HEK293T (cell line): Measurements from ENCODE around the gene PRELID3B.

ENCODE experiments used
- CTCF ChIA-PET: fragments of 350-600 bp; formaldehyde crosslinking; extraction: SDS; loops from one replicate; lab custom pipeline; 2021; ENCODE audit warnings: antibody characterized with exemption, inconsistent platforms; lab: Yijun Ruan, JAX
- POLR2A ChIA-PET: fragments of 350-600 bp; formaldehyde crosslinking; extraction: SDS; loops from one replicate; lab custom pipeline; 2020; ENCODE audit warnings: antibody characterized with exemption, inconsistent platforms; lab: Yijun Ruan, JAX
- DNase-seq: peaks from one replicate; pipeline ENCODE4 v3.0.0; 2012; ENCODE audit warnings: mixed read lengths; ENCODE audit errors: extremely low spot score
- ARNT ChIP-seq: fragments of 450-650 bp; IDR thresholded peaks from 2 replicates; pipeline ENCODE4 v1.6.1; 2017; ENCODE audit warnings: mild to moderate bottlenecking
- BHLHE40 ChIP-seq: fragments of 450-650 bp; IDR thresholded peaks from 2 replicates; pipeline ENCODE4 v1.6.1; 2016; ENCODE audit warnings: mild to moderate bottlenecking, moderate library complexity, borderline replicate concordance
- CTBP1 ChIP-seq: fragments of 450-650 bp; IDR thresholded peaks from 2 replicates; pipeline ENCODE4 v1.6.1; 2016; ENCODE audit warnings: borderline replicate concordance
- ELF4 ChIP-seq: fragments of 450-650 bp; IDR thresholded peaks from 2 replicates; pipeline ENCODE4 v1.6.1; 2017; ENCODE audit warnings: antibody characterized with exemption
- FOXA1 ChIP-seq: fragments of 450-650 bp; IDR thresholded peaks from 2 replicates; pipeline ENCODE4 v1.6.1; 2016; ENCODE audit warnings: mild to moderate bottlenecking
- FOXK2 ChIP-seq: fragments of 450-650 bp; IDR thresholded peaks from 2 replicates; pipeline ENCODE4 v1.6.1; 2016; ENCODE audit warnings: mild to moderate bottlenecking
- FOXM1 ChIP-seq: fragments of 450-650 bp; IDR thresholded peaks from 2 replicates; pipeline ENCODE4 v1.6.1; 2017; ENCODE audit warnings: mild to moderate bottlenecking, borderline replicate concordance
- HDGF ChIP-seq: fragments of 450-650 bp; IDR thresholded peaks from 2 replicates; pipeline ENCODE4 v1.6.1; 2017; ENCODE audit warnings: antibody characterized with exemption, borderline replicate concordance
- L3MBTL2 ChIP-seq: fragments of 450-650 bp; conservative IDR thresholded peaks from 2 replicates; pipeline ENCODE4 v1.6.1; 2016; ENCODE audit warnings: mild to moderate bottlenecking
- LEF1 ChIP-seq: fragments of 450-650 bp; IDR thresholded peaks from 2 replicates; pipeline ENCODE4 v1.6.1; 2017; ENCODE audit warnings: mild to moderate bottlenecking, borderline replicate concordance
- NFRKB ChIP-seq: fragments of 450-650 bp; IDR thresholded peaks from 2 replicates; pipeline ENCODE4 v1.6.1; 2016; ENCODE audit warnings: mild to moderate bottlenecking, moderate library complexity
- SP1 ChIP-seq: fragments of 450-650 bp; IDR thresholded peaks from 2 replicates; pipeline ENCODE4 v1.6.1; 2017
- SUZ12 ChIP-seq: fragments of 450-650 bp; IDR thresholded peaks from 2 replicates; pipeline ENCODE4 v1.6.1; 2016; ENCODE audit warnings: mild to moderate bottlenecking
- TARDBP ChIP-seq: fragments of 450-650 bp; IDR thresholded peaks from 2 replicates; pipeline ENCODE4 v1.6.1; 2016
- ZNF384 ChIP-seq: fragments of 450-650 bp; IDR thresholded peaks from 2 replicates; pipeline ENCODE4 v1.6.1; 2016
- TF ChIP-seq, protein P1 (sequence below): fragments of 450-650 bp; IDR thresholded peaks from 2 replicates; pipeline ENCODE4 v1.6.1; 2016

Gene PRELID3B

DNA sequence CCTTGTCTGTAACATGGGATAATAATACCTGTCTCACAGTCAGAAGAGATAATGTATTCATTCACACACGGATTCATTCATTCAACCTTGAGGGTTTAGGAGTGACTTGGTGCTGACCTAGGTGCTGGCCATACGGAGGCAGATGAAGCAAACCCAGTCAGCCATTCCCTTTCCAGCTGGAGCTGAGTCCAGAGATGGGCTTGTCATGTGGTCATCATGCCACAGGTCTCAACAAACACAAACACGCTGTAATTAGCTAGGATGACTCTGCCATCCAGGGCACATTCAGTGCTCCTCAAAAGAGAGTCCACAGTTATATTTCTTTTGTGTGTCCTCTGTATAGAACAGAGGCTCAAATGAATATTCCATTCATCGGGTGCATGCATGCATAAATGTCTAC lies 19.5 kb upstream of the PRELID3B start:
- POLR2A ChIA-PET = interaction anchor here (0.7 kb wide), 1 partner anchor 19 kb away, joined by 3 read pairs; the partner anchor contains the start of gene PRELID3B
- TF ChIP-seq TARDBP (no peak), L3MBTL2 (no peak), NFRKB (no peak), ARNT (no peak), SP1 (no peak), BHLHE40 (no peak), ZNF384 (no peak), FOXA1 (no peak)
- DNase-seq = no peak
- CTCF ChIA-PET = no interaction called here

- CTCF ChIA-PET = no interaction called here
- no peak for TF ChIP-seq FOXK2
- TF ChIP-seq CTBP1 = no peak
- TF ChIP-seq, protein P1, sequence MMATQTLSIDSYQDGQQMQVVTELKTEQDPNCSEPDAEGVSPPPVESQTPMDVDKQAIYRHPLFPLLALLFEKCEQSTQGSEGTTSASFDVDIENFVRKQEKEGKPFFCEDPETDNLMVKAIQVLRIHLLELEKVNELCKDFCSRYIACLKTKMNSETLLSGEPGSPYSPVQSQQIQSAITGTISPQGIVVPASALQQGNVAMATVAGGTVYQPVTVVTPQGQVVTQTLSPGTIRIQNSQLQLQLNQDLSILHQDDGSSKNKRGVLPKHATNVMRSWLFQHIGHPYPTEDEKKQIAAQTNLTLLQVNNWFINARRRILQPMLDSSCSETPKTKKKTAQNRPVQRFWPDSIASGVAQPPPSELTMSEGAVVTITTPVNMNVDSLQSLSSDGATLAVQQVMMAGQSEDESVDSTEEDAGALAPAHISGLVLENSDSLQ = no peak
- TF ChIP-seq ZNF384 = no peak
- TF ChIP-seq FOXM1 = no peak
- POLR2A ChIA-PET = no interaction called here
- DNase-seq = no peak
These were observed 12.7 kb upstream of the PRELID3B start for GRCh38 chr20:59055302-59055701.

DNA sequence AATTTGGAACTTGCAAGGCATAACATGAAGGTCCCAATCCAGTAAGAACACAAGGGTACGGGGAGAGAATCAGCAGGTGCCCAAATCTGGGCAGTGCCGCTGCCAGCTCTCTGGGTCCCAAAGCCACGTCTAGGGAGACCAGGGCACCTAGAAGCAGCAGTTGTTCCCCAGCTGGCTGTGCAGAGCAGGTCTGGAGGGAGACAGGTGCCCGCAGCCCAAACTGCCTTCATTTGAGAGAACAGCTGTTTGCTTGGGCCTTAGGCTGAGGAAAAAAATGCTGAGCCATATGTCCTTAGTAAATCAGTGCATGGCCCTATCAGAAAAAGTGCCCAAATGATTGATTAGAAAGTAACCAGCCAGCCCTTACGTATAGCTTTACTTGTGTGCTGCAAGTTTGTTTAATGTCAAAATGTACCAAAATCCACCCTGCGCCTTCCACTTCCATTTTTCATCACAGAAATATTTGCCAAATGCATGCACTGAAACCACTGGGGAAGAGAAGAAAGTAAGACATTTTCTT lies 9.1 kb upstream of the PRELID3B start:
- TF ChIP-seq LEF1 (no peak), NFRKB (no peak), SUZ12 (no peak), FOXM1 (no peak), L3MBTL2 (no peak), FOXA1 (no peak), CTBP1 (no peak), TARDBP (no peak), ELF4 (no peak), ZNF384 (no peak), SP1 (no peak), BHLHE40 (no peak)
- ChIA-PET POLR2A (no interaction called here), CTCF (no interaction called here)
- DNase-seq = no peak

GRCh38 chr20:59050437-59050836 lies 7.9 kb upstream of the PRELID3B start:
- no peak for DNase-seq
- no peak for TF ChIP-seq CTBP1
- TF ChIP-seq ELF4 = no peak
- no peak for TF ChIP-seq ARNT
- no peak for TF ChIP-seq SP1
- no peak for TF ChIP-seq HDGF
- no peak for TF ChIP-seq NFRKB
- TF ChIP-seq L3MBTL2 = no peak
- TF ChIP-seq LEF1 = no peak
- ChIA-PET CTCF (no interaction called here), POLR2A (interaction anchor here (1.4 kb wide), 1 partner anchor 10 kb away, joined by 3 read pairs; no protein-coding TSS in a partner anchor)

DNA sequence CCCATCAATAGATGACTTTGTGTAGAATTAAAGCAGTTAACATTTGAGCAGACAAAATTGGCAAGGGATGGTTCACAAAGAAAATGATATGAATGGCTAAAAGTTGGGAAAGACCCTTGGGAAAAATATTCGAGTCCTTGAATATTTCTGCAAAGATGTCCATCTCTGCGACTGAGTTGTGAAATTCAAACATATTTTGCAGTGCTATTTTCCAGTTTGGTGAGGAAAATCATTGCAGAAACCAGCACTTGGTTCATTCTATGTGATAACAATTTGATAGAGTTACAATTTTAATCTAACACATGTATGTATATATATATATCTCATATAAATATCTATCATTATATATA lies 6.1 kb upstream of the PRELID3B start:
- no peak for DNase-seq
- ChIA-PET POLR2A (no interaction called here), CTCF (no interaction called here)
- no peak for TF ChIP-seq HDGF
- TF ChIP-seq FOXA1 = no peak
- no peak for TF ChIP-seq BHLHE40
- no peak for TF ChIP-seq SUZ12
- no peak for TF ChIP-seq NFRKB
- no peak for TF ChIP-seq FOXK2
- TF ChIP-seq SP1 = no peak
- no peak for TF ChIP-seq LEF1
- TF ChIP-seq ARNT = no peak
- no peak for TF ChIP-seq CTBP1
- no peak for TF ChIP-seq FOXM1
- TF ChIP-seq ZNF384 = no peak
- no peak for TF ChIP-seq ELF4
- TF ChIP-seq, protein P1 = no peak
- TF ChIP-seq L3MBTL2 = no peak

DNA sequence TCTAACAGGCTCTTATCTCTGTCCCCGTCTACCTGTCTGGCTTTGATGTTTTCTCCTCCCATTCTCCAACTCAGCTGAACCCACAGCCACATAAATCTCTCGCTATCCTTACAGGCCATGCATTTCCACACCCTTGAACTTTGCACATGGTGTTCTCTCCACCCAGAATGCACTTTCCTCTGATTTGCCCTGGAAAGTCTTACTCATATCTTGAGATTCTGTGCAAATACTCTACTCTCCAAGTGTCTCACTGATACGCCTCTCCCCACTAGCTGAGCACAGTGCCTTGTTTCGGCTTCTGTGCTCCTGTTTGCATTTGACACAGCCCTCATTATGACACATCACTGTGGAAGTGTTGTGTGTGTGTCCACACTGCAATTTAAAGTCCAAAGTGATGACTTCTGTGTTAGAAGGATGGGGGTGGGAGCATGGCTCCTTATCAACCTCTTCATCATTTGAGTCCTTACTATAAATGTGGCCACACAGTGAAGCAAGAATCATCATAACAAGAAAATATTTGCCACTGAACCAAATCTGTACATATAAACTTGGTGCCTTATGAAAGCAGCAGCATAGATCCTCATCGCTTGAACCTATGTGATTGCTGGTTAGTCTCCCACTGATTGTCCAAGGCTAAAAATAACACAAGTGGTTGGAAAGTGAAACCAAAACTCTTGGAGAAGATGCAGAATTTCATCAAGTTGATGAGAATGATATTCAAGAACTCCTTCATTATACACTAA lies 5.5 kb upstream of the PRELID3B start:
- TF ChIP-seq LEF1 (no peak), BHLHE40 (no peak)
- POLR2A ChIA-PET = no interaction called here
- DNase-seq = no peak
- CTCF ChIA-PET = no interaction called here

GRCh38 chr20:59046862-59047261 lies 4.3 kb upstream of the PRELID3B start:
- DNase-seq = no peak
- TF ChIP-seq SP1 (no peak), CTBP1 (no peak), SUZ12 (no peak), NFRKB (no peak), FOXA1 (no peak), ZNF384 (no peak), L3MBTL2 (no peak), ARNT (no peak), HDGF (no peak), LEF1 (no peak), BHLHE40 (no peak), FOXK2 (no peak), ELF4 (no peak), TARDBP (no peak), FOXM1 (no peak)
- TF ChIP-seq, protein P1 = no peak
- POLR2A ChIA-PET = interaction anchor here (0.8 kb wide), 1 partner anchor 15 kb away, joined by 4 read pairs; the partner anchor contains the start of gene ATP5F1E
- CTCF ChIA-PET = no interaction called here
